Endometrium (tissue), 2 donors: ENCODE data around the gene GOLGA8J.
A peak's percentile ranks its signal among the peaks of the same experiment; 100 is the strongest.
"Not testable (repeated sequence)": the region's sequence is repeated elsewhere in the genome, so short reads cannot be mapped to it uniquely, and the experiment has no call there.

Experiments used
- FAIRE-seq: peaks from 2 replicates; lab custom pipeline; 2012; peaks lifted over from hg19 to GRCh38; lab: Jason Lieb, UNC
- donor health status: control.
- donor health status: control.

The GOLGA8J gene, protein sequence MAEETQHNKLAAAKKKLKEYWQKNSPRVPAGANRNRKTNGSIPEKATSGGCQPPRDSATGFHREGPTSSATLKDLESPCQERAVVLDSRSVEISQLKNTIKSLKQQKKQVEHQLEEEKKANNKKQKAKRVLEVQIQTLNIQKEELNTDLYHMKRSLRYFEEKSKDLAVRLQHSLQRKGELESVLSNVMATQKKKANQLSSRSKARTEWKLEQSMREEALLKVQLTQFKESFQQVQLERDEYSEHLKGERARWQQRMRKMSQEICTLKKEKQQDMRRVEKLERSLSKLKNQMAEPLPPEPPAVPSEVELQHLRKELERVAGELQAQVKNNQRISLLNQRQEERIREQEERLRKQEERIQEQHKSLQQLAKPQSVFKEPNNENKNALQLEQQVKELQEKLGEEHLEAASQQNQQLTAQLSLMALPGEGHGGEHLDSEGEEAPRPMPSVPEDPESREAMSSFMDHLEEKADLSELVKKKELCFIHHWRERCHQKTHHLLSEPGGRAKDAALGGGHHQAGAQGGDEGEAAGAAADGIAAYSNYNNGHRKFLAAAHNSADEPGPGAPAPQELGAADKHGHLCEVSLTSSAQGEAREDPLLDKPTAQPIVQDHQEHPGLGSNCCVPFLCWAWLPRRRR

DNA sequence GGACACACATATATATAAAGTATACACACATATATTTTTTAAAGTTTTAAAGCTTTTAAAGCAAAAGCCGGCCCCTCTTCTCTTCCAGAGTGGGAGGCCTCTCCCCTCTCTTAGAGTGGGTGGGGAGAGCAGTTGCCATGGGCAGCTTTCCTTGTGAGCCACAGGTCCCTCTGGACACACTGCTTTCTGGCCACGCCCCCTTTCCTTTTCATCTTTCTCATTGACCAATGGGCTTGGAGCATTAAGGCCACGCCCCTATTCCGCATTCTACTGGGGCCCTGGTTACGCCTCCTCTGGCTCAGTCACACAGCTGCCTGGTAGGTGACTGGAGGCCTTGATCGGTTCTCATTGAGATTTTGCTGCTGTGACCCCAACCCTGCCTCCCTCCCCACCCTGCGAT lies at the start of gene GOLGA8J:
GOLGA8J (plus strand) TSS at position 301 of the 400 bp plus-strand sequence; CDS start at position 399, 98 bp downstream.
- not testable (repeated sequence) for FAIRE-seq

DNA sequence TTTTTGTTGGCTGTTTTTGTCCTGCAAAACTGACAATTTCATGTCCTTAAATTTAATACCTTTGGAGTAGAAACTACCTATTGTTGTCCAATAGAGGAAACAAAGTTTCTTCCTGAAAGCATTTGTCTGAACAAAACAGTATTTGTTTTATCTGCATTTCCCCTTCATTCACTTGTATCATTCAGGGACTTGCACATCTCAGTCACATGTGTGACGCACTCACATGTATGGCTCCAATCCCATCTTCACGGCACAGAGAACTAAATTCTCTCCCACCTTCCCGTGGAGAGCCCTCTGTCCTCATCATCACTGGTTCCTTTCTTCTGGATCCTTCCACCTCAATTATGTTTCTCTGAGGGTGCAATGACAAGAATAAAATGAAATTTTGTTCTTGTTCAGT lies 49.5 kb upstream of the GOLGA8J start:
- FAIRE-seq: no peak

DNA sequence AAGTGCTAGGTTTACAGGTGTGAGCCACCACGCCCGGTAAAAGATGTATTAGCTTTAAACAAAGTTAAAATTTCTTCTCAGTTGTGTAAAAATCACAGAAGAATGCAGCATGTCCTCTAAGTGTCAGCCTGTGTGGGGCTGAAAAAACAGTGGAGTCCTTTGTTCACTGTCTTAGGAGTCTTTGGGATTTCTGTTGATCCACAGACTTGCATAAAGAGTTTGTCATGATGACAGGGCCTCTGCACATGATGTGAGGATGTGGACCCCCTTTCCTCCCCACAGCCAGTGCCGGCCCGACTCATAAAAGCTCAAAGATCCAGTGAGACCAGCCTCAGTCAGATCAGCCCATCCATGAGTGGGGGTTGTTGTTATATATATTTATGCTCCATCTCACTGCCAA lies 49.0 kb upstream of the GOLGA8J start:
- FAIRE-seq: no peak

DNA sequence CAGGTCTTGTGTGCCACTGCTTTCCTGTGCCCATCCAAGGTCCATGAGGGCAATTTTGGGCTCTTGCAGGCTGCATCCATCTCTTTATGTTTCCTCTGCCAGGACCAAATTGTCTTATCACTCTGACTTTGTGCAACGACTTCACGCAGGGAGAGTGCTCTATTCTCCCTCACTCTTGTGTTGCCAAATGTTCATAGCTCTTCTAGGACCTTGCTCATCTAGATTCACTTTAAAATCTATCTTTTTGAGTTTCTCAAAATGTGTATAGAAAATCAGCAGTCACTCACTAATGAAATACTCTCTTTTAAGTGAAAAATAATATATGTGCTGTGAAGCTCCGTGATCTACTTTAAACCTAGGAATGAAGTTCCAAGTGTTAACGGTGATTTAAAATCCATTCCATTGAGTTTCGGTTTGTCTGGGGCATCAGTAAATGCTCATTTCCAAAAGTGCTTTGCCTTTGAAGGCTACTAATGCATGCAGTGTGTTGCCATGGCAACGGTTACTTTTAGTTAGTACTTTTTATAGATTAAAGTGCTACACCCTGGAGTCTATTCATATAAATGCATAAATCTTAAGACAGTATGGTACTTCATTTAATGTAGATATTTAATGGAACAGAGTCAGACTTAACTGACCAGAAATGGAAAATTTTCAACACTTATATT lies 46.6 kb upstream of the GOLGA8J start:
- FAIRE-seq: no peak

DNA sequence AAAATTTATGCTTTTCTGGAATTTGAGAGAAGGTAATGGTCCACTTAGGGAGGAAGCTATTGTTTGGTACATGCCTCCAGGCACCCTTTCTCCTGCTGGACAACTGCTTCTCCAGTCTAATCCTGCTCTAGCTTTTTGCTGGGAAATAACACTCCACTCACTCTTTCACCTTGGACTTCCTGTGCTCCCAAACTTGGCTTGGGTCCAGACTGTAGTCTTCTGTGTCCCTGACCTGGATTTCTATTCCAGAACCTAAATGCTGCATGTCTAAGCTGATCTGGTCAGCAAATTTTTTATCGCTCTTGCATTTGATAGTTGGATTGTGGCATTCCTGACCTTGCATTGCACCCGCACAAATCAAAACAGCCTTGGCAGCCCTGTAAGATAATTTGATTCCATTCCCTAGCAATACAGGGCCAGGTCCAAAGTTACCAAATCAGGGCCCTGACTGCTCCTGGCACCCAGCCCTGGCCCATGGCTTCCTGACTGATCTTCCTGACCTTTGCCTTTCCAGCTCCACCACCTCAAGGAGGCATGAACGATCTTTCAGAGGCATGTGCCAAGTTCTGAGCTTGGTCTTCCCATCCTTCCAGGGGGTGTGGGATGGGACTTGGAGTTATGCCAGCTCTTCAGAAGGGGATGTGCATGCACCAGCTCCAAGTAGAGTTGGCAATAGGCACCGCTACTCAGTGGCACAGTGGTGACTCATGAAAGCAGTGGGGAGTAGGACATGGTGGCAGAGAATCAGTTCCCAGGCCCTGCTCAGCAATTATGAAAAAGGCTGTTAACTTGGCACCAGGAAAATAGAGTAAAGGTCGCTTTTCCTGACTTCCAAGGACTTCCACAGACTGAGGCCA lies 43.9 kb upstream of the GOLGA8J start:
- FAIRE-seq: no peak

DNA sequence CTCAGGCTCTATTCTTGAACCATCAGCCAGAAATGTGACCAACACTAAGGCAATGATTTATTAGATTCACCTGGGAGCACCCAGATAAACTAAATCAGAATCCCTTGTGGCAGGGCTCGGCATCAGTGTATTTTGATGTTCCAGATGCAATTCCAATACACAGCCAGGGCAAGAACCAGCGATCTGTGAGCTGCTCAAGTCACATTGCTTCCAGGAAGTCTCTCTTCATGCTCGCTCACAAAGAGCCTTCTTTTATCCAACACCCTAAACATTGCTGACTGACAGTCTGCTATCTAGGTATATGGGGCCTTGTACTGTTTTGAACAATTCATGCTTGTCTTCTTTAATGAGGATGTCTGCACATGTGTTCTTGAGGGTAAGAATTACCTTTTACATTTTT lies 40.9 kb upstream of the GOLGA8J start:
- FAIRE-seq: no peak

DNA sequence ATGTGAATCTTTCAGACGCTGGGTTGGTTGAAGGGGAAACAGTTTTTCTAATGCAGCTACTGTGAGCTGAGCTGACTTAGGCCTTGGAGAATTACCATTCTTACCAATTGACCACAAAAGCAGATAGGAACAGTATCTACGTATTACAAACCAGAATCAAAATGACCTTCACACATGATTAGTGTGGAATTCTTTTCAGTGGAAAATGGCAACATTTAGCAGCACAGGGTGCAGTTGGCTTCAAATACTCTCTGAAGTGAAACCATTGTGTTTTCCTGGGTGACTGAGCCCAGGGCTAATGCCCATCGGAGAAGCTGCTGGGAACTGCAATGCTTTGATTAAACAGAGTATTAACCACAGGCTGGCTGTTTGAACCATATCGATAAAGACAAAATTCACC lies 40.2 kb upstream of the GOLGA8J start:
- no peak for FAIRE-seq

DNA sequence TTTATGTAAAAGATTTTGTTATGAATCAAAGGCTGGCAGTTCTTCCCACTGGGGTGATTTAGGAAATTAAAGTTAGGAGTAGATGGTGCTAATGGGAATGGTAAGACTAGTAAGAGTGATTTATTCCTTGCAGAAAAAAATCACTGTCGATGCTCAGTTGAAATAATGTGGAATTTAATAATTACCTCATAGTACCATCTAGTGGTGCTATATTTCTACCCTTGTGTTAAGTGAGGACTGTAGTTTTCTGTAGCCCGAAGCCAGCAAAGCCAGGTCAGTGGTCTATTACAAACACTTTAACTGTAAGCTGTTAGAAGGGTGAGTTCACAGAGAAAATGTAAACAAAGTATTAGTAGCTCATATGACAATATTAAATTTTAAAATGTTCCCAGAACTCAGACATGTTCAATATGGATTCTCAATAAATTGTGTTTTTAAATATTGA lies 39.5 kb upstream of the GOLGA8J start:
- peak; percentile 39 for FAIRE-seq

DNA sequence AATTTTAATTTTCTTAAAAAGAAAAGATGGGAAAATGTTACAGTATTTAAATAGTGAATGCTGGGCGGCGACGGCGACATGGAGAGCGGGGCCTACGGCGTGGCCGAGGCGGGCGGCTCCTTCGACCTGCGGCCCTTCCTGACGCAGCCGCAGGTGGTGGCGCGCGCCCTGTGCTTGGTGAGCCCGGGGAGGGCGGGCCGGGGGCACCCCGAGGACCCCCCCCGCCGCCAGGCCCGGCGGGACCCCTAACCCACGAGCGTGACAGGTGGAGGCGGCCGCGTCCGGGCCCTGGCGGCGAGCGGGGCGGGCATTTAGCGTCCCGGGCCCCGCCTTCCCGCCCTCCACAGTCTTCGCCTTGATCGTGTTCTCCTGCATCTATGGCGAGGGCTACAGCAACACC lies 38.4 kb upstream of the GOLGA8J start:
- no peak for FAIRE-seq

DNA sequence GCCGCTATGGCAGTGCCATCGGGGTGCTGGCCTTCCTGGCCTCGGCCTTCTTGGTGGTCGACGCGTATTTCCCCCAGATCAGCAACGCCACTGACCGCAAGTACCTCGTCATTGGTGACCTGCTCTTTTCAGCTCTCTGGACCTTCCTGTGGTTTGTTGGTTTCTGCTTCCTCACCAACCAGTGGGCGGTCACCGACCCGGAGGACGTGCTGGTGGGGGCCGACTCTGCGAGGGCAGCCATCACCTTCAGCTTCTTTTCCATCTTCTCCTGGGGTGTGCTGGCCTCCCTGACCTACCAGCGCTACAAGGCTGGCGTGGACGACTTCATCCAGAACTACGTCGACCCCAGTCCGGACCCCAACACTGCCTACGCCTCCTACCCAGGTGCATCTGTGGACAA lies 37.9 kb upstream of the GOLGA8J start:
- not testable (repeated sequence) for FAIRE-seq

DNA sequence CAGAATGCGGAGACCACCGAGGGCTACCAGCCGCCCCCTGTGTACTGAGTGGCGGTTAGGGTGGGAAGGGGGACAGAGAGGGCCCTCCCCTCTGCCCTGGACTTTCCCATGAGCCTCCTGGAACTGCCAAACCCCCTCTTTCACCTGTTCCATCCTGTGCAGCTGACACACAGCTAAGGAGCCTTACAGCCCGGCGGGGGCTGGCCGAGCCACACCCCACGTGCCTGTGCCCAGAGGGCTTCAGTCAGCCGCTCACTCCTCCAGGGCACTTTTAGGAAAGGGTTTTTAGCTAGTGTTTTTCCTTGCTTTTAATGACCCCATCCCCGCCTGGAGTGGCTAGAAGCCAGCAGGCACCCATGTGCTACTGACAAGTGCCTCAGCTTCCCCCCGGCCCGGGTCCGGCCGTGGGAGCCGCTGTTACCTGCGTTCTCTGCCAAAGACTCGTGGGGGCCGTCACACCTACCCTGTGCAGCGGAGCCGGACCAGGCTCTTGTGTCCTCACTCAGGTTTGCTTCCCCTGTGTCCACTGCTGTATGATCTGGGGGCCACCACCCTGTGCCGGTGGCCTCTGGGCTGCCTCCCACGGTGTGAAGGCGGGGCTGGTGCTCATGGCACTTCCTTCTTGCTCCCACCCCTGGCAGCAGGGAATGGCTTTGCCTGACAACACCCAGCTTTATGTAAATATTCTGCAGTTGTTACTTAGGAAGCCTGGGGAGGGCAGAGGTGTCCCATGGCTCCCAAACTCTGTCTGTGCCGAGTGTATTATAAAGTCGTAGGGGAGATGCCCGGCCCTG lies 37.3 kb upstream of the GOLGA8J start:
- not testable (repeated sequence) for FAIRE-seq

DNA sequence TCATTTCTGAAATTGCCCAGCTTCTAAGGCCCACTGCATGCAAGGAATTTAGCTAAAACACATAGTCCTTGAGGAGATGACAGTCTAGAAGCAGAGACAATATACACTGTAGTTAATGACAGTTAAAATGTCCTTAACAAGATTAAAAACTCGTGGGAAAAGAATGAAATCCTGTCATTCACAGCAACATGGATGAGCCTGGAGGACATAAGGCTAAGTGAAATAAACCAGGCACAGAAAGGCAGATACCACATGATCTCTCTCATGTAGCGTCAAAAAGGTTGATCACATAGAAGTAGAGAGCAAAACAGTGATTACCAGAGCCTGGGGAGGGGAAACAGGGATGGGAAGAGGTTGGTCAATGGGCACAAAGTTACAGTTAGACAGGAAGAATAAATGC lies 36.3 kb upstream of the GOLGA8J start:
- no peak for FAIRE-seq

DNA sequence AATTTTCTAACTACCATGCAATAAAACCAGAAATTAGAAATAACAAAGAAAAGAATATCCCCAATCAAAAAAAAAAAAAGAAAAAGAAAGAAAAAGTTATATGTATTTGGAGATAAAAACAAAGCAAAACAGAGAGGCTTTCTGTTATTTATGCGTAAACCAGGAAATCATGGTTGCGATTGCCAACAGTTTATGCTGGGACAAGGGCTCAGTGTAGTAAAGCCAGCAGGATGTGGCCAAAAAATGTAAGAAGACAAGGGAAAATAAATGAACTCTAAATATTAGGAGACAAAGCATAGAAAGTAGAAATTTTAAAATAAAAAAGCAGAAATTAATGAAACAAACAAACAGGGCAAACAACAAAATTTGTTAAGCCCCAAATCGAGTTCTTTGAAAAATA lies 27.2 kb upstream of the GOLGA8J start:
- FAIRE-seq: no peak

DNA sequence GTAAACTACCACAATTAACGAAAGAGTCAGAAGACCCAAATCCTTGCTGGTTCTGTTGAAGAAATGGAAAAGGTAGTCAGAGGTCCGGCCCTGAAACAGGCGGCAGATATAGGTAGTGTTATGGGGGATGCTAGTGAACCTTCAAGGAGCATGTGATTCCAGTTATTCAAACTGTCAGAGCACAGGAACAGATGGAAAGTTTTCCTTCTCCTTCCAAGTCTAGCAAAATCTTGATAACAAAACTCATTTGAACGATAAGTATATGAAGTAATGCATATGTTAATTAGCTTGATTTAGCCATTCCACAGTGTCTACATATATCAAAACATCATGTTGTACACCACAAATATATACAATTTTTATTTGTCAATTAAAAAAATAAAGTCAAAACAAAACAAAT lies 26.6 kb upstream of the GOLGA8J start:
- FAIRE-seq: no peak

DNA sequence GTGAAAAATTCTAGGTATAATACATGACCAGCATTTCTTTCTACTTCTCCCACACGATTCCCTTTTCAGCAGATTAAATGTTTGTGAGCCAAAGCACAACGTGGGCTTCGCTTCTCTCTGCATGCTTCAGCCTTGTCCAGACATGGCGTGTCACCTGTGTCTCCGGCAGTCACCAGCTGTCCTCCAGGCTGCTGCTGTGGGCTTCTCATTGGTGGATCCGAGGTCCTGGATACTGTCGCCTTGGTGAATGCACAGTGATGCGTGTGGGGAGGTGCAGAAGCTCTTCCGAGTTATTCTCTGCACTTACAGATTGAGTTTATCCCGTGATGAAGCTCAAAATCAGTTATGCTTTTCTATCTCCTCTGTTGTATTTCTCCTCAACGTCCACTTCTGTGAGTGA lies 23.0 kb upstream of the GOLGA8J start:
- FAIRE-seq: no peak

DNA sequence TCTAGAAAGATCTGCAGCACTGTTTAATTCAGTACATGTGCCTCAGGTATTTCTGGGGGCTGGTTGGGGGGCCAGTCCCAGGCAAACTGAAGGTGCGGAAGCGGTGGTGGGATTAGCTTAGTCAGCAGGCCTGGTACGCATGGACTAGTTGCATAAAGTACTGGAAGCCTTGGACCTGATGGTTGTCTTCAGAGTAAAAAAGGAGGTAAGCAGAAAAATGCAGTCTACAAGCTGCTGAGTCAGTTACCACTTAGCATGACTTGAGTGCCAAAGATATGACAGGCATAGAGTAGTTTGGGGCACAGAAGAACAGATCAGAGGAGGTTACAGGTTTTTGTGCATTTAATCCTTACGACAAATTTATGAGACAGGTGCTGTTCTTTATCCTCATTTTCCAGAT lies 19.9 kb upstream of the GOLGA8J start:
- no peak for FAIRE-seq

DNA sequence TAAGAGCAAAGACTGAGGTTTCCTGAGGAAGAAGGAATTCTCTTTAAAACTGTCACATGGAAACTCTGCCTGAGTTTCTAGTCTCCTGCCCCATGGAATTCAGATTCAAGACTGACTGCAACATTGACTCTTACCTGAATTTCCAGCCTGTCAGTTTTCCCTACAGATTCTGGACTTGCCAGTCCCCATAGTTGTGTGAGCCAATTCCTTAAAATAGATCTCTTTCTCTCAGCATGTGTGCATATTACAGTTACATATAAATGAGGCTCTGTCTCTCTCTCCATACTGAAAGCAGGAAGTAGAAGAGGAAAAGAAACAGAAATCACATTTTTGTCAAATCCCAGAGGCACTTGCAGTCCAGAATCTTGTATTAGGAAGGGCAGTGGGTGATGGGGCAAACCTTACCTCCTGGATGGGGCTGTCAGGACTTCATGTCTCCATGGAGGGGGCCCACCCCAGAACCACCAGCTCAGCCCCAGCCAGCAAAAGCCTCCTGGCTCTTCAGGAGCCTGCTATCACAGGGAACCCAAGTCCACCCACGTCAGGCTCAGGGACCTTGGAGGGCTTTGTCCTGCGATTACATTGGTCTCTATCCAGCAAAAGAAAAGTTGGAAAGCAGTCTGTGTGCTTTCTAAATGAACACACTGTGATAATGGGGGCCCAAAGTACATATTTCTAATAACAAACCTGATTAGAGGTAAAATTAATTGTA lies 18.8 kb upstream of the GOLGA8J start:
- no peak for FAIRE-seq

DNA sequence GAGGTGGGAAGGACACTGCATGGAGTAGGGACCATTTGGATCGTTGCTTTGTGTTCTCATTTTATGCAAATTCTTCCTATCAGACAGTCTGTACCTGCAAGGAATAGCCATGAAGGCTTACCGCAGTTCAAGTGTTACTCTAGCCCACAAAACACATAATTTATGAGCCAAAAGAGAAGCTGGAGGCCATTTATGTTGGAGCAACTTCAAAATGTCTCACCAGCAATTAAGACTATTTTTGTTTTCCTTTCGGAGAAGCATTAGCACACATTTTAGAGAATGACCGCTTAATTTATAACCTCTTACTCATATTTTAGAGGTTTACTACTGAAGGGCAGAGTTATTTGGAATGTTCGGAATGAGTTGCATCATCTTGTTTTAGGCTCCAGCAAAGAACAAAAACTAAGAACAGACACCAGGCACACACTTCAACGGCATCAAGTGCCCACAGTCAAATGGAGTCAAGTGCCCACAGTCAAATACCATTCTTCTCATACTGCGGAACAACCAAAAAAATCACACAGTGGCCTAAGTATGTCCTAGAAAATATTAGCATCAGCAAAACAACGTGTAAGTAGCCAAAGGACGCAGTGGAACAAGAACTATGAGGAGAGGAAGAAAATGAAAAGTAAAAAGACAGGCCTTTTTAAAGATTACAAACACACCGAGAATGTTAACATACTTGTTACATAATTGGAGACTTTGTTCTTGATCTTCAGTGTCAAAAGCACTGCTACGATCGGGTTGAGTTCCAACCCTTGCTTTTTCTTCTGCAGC lies 17.5 kb upstream of the GOLGA8J start:
- peak; percentile 83 for FAIRE-seq

DNA sequence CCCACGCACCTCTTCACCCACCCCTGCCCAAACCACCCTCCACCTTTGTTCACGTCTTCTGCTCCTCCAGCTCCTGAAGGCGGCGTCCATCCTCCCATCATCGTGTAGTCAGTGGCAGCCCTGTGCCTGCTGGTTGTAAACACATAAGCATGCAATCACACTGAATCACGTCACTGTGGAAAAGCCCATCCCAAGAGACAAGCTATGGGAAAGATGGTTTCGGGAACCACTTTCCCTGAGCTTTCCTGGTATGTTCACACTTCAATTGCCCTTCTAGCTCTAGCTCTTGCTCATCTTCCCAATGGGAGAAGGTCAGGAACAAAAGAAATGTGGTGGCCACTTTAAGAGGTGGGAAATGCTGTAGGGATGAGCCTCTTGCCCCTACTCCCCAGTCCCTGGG lies 14.4 kb upstream of the GOLGA8J start:
- FAIRE-seq: no peak

DNA sequence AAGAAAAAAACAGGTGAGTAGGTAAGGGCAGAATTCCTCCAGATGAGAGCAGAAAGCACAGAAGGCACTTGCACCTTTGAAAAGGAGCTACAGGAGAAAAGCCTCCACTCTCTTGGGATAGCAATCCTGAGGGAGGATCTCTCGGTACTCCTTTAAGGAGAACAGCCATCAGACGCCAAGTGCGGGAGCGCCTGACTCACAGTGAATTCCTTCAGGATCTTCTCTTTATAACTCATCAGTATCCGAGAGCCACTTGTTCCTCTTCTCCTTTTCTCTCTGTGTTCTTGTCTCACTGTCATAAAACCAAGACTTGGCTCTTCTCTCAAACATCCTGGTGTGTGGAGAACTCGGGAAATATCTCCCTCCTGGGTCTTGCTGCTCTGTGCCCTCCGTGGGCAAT lies 10.1 kb upstream of the GOLGA8J start:
- no peak for FAIRE-seq
